HCT116 (cell line): ENCODE results near the gene PKIB. TPM values are rescaled to one million over a fixed set of nuclear protein-coding genes. Genes with fewer than 3 reads are reported as not detected.
A peak's percentile ranks its signal among the peaks of the same experiment; 100 is the strongest.

Experiments used
- ATAC-seq: fragments of 200-7000 bp; cut with Tn5 transposase; 2 replicates; pipeline ENCODE4 v1.9.1; 2020; ENCODE audit warnings: mild to moderate bottlenecking, moderate library complexity
- BruUV-seq: library from RNA; stranded (reverse); fragments of 400-500 nt; replicated peaks from 2 replicates; lab custom pipeline; 2021; lab: Mats Ljungman, UMichigan
- CTCF ChIA-PET: fragments of 300-600 bp; sonication (Branson Sonifier 250); formaldehyde crosslinking; loops from one replicate; lab custom pipeline; 2021; ENCODE audit warnings: antibody characterized with exemption; lab: Charles Lee
- POLR2A ChIA-PET: fragments of 300-600, 350-600 bp; sonication (Branson Sonifier 250); formaldehyde crosslinking; loops from one replicate; lab custom pipeline; 2021; ENCODE audit warnings: antibody characterized with exemption; lab: Charles Lee
- RAD21 ChIA-PET, 2 experiments: fragments of 300-600 bp; sonication (Branson Sonifier 250); formaldehyde crosslinking; loops; one replicate each; lab custom pipeline; 2023; ENCODE audit warnings: low total read pairs in 2 of 2; ENCODE audit not compliant: uncharacterized antibody in 2 of 2, unreplicated experiment in 2 of 2, low non-redundant PET in 1 of 2; lab: Charles Lee
- DNase-seq: peaks from one replicate; pipeline ENCODE4 v3.0.0-alpha.2; 2010; ENCODE audit warnings: low read depth, low spot score
- H2AFZ ChIP-seq: fragments of 200-600 bp; shearing (Covaris generic), sonication (generic); 2 replicates; pipeline ENCODE4 v1.6.1; 2017; ENCODE audit warnings: low read depth, mixed run types, mixed read lengths, antibody characterized with exemption, low read length; ENCODE audit not compliant: poor library complexity, severe bottlenecking
- H3K27ac ChIP-seq: 2 replicates; pipeline ENCODE4 v1.5.1; 2012; ENCODE audit warnings: low read depth, low read length
- H3K27me3 ChIP-seq: fragments of 200-600 bp; sonication (generic); 2 replicates; pipeline ENCODE4 v1.6.1; 2016; ENCODE audit warnings: mixed run types, low read length, mixed read lengths; ENCODE audit not compliant: insufficient read depth
- H3K36me3 ChIP-seq, 2 experiments: fragments of 200-500 bp in 1 of 2; fragments of 200-600 bp in 1 of 2; sonication (Bioruptor generic) in 1 of 2; sonication (generic) in 1 of 2; 2 replicates each; pipeline versions ENCODE4 v1.5.1 to v1.6.1; 2014 to 2016; ENCODE audit warnings: low read length in 2 of 2, inconsistent platforms in 1 of 2, mixed read lengths in 1 of 2, mixed run types in 1 of 2; ENCODE audit not compliant: insufficient read depth in 2 of 2, control insufficient read depth in 1 of 2
- H3K4me1 ChIP-seq, 2 experiments: fragments of 200-600 bp in 1 of 2; sonication (generic) in 1 of 2; 2 replicates each; pipeline versions ENCODE4 v1.5.1 to v1.6.1; 2012 to 2017; ENCODE audit warnings: low read length in 2 of 2, inconsistent platforms in 1 of 2, mild to moderate bottlenecking in 1 of 2, mixed read lengths in 1 of 2, mixed run types in 1 of 2, moderate library complexity in 1 of 2; ENCODE audit not compliant: insufficient read depth in 2 of 2, control insufficient read depth in 1 of 2
- H3K4me2 ChIP-seq: fragments of 200-600 bp; sonication (generic); 2 replicates; pipeline ENCODE4 v1.6.1; 2017; ENCODE audit warnings: mixed run types, low read length, mixed read lengths
- H3K4me3 ChIP-seq, 2 experiments: fragments of 200-600 bp in 1 of 2; sonication (generic) in 1 of 2; replicated peaks in 1 of 2; 2 replicates each; pipeline ENCODE4 v1.5.1; 2011 to 2016; ENCODE audit warnings: low read length in 2 of 2, control low read depth in 1 of 2, low read depth in 1 of 2, mild to moderate bottlenecking in 1 of 2, mixed read lengths in 1 of 2, mixed run types in 1 of 2
- H3K79me2 ChIP-seq: fragments of 200-600 bp; sonication (generic); 2 replicates; pipeline ENCODE4 v1.6.1; 2017; ENCODE audit warnings: mild to moderate bottlenecking, mixed run types, low read length, moderate library complexity, mixed read lengths; ENCODE audit not compliant: insufficient read depth
- H3K9ac ChIP-seq: fragments of 200-600 bp; sonication (generic); 2 replicates; pipeline ENCODE4 v1.6.1; 2016; ENCODE audit warnings: low read length, mixed read lengths
- H3K9me2 ChIP-seq: fragments of 200-600 bp; sonication (generic), shearing (Covaris generic); 2 replicates; pipeline ENCODE4 v1.6.1; 2017; ENCODE audit warnings: mixed run types, mild to moderate bottlenecking, moderate library complexity; ENCODE audit not compliant: insufficient read depth
- H3K9me3 ChIP-seq, 2 experiments: fragments of 200-500 bp in 1 of 2; fragments of 200-600 bp in 1 of 2; sonication (Bioruptor generic) in 1 of 2; sonication (generic) in 1 of 2; 2 replicates each; pipeline ENCODE4 v1.6.1; 2014 to 2017; ENCODE audit warnings: low read length in 2 of 2, mixed read lengths in 2 of 2, inconsistent platforms in 1 of 2, low read depth in 1 of 2, mild to moderate bottlenecking in 1 of 2, mixed run types in 1 of 2, moderate library complexity in 1 of 2; ENCODE audit not compliant: control insufficient read depth in 1 of 2, insufficient read depth in 1 of 2
- H4K20me1 ChIP-seq: fragments of 200-600 bp; sonication (generic), shearing (Covaris generic); 2 replicates; pipeline ENCODE4 v1.6.1; 2017; ENCODE audit warnings: mixed run types, mild to moderate bottlenecking, moderate library complexity; ENCODE audit not compliant: insufficient read depth
- CBX3 ChIP-seq: IDR thresholded peaks from 2 replicates; pipeline ENCODE4 v1.6.1; 2012; ENCODE audit warnings: low read depth
- EGR1 ChIP-seq: IDR thresholded peaks from 2 replicates; pipeline ENCODE4 v1.6.1; 2012; ENCODE audit warnings: low read depth
- EZH2 ChIP-seq: fragments of 200-600 bp; sonication (generic); IDR thresholded peaks from 2 replicates; pipeline ENCODE4 v1.6.1; 2017; ENCODE audit warnings: antibody characterized with exemption, mixed run types
- FOSL1 ChIP-seq: IDR thresholded peaks from 2 replicates; pipeline ENCODE4 v1.6.1; 2012; ENCODE audit warnings: low read depth
- JUND ChIP-seq: IDR thresholded peaks from 2 replicates; pipeline ENCODE4 v1.6.1; 2012
- POLR2AphosphoS5 ChIP-seq: IDR thresholded peaks from 2 replicates; pipeline ENCODE4 v1.6.1; 2011; ENCODE audit warnings: mild to moderate bottlenecking, low read depth, low read length, moderate library complexity
- RAD21 ChIP-seq: IDR thresholded peaks from 2 replicates; pipeline ENCODE4 v1.6.1; 2012; ENCODE audit warnings: low read depth, mild to moderate bottlenecking
- SP1 ChIP-seq: IDR thresholded peaks from 2 replicates; pipeline ENCODE4 v1.6.1; 2012; ENCODE audit warnings: low read depth
- ZNF274 ChIP-seq: fragments of 200-500 bp; sonication (Bioruptor generic); IDR thresholded peaks from 2 replicates; pipeline ENCODE4 v1.6.1; 2014; ENCODE audit warnings: mild to moderate bottlenecking, low read depth, low read length, inconsistent platforms
- intact Hi-C: fragments of 100-400 bp; cut with micrococcal nuclease; formaldehyde crosslinking; loops from 2 replicates; pipeline ENCODE4 v1.10.0; 2022
- total RNA-seq: library from RNA; stranded (reverse); gene quantifications from one replicate; pipeline ENCODE4 v1.2.1, GENCODE V29; 2021; ENCODE audit not compliant: unreplicated experiment

PKIB gene
- total RNA-seq, 1 experiment from 2014 or later, result 24.0 TPM

DNA sequence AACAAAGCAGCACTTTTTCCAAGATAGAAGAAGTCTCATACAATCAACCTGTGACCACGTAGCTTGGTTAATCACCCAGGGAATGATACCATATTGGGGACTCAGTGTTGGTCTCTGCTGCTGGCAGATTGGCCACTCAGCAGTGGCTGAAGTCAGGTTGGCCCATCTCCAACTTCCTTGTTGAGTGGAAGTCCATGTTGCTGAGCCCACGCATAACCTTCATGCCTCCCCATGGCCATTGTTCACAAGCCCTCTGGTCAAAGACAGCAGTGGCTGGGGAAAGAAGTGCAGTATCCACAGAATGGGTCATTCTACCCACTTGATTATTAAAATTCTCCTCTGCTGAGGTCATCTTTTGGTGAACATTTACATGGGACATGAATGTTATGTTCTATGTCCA is 38.5 kb downstream of the PKIB start:
- Histone ChIP-seq H3K9ac (no peak overlapping the region), H3K27me3 (no peaks in the 10 kb centered on the region), H4K20me1 (no peaks in the 10 kb centered on the region), H3K4me3 (no peak overlapping the region), H3K27ac (no peak overlapping the region), H3K9me3 (no peaks in the 10 kb centered on the region), H3K79me2 (no peaks in the 10 kb centered on the region), H3K36me3 (no peaks in the 10 kb centered on the region), H3K9me2 (no peaks in the 10 kb centered on the region), H3K4me2 (no peak overlapping the region), H2AFZ (no peak overlapping the region), H3K4me1 (peaks cover 17 to 31% of the 10 kb centered on the region in 2 experiments)
- ATAC-seq (no peak), DNase-seq (no peak)
- TF ChIP-seq ZNF274 (no peak), SP1 (no peak), EZH2 (no peak), POLR2AphosphoS5 (no peak), EGR1 (no peak), RAD21 (no peak)
- ChIA-PET CTCF (no interaction called here), POLR2A (no interaction called here), RAD21 (no interaction called here)
- no TSS peak for BruUV-seq
- intact Hi-C loops, result no loop called here

DNA sequence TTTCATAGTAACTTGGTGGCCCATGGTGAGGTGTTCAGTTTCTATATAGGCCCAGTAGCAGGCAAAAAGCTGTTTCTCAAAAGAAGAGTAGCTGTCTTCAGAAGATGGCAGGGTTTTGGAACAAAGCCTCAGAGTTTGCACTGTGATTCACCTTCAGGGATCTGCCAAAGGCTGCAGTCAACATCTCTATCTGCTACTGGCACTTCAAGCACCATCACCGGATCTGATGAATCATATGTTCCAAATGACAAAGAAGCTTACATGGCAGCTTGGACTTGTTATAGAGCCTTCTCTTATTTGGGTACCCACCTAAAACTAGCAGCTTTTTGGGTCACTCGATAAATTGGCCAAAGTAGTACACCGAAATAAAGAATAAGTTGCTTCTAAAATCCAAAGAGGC is 39.5 kb downstream of the PKIB start:
- RAD21 ChIA-PET, result no interaction called here
- no peaks in the 10 kb centered on the region for H3K79me2 ChIP-seq
- no TSS peak for BruUV-seq
- intact Hi-C loops, result no loop called here
- ATAC-seq, result no peak
- no peak overlapping the region for H3K4me3 ChIP-seq
- peaks cover 24 to 41% of the 10 kb centered on the region in 2 experiments for H3K4me1 ChIP-seq
- H3K4me2 ChIP-seq, result no peak overlapping the region
- no peaks in the 10 kb centered on the region for H3K36me3 ChIP-seq
- CTCF ChIA-PET, result no interaction called here
- DNase-seq, result no peak
- TF ChIP-seq CBX3 (peak; percentile 33; the same call in 1 of the 2 replicates), JUND (peak; percentile 28; the same call in 1 of the 2 replicates), FOSL1 (peak; percentile 43; the same call in 1 of the 2 replicates), RAD21 (no peak)
- no peaks in the 10 kb centered on the region for H4K20me1 ChIP-seq
- H3K9me3 ChIP-seq, result no peaks in the 10 kb centered on the region
- H2AFZ ChIP-seq, result no peak overlapping the region
- no peak overlapping the region for H3K27ac ChIP-seq
- no peaks in the 10 kb centered on the region for H3K9me2 ChIP-seq
- POLR2A ChIA-PET, result no interaction called here
- H3K9ac ChIP-seq, result no peak overlapping the region
- no peaks in the 10 kb centered on the region for H3K27me3 ChIP-seq
